Measurements from ENCODE around the gene CSH1.
"Not testable (repeated sequence)": the region's sequence is repeated elsewhere in the genome, so short reads cannot be mapped to it uniquely, and the experiment has no call there.

The CSH1 gene

GRCh38 chr17:63870292-63870665 lies 26.1 kb downstream of the CSH1 start:
- DNase-seq (ENCODE audit: low read depth in 2 of 2, low spot score in 1 of 2): not testable (repeated sequence)

GRCh38 chr17:63869491-63870291 lies 26.7 kb downstream of the CSH1 start:
- DNase-seq (ENCODE audit: low read depth in 2 of 2, low spot score in 1 of 2): not testable (repeated sequence)

- DNase-seq (ENCODE audit: low read depth in 2 of 2, low spot score in 1 of 2): not testable (repeated sequence)
Measured at GRCh38 chr17:63866625-63867024, 29.7 kb downstream of the CSH1 start.

- no peak for DNase-seq (ENCODE audit: low read depth in 2 of 2, low spot score in 1 of 2)
Measured at GRCh38 chr17:63859257-63859656, 37.1 kb downstream of the CSH1 start.

- not testable (repeated sequence) for DNase-seq (ENCODE audit: low read depth in 2 of 2, low spot score in 1 of 2)
Measured at GRCh38 chr17:63856425-63856824, 39.9 kb downstream of the CSH1 start.

GRCh38 chr17:63855185-63855584 lies 41.2 kb downstream of the CSH1 start:
- DNase-seq (ENCODE audit: low read depth in 2 of 2, low spot score in 1 of 2): no peak

GRCh38 chr17:63854709-63855108 lies 41.7 kb downstream of the CSH1 start:
- no peak for DNase-seq (ENCODE audit: low read depth in 2 of 2, low spot score in 1 of 2)

- DNase-seq (ENCODE audit: low read depth in 2 of 2, low spot score in 1 of 2): no peak
Measured at GRCh38 chr17:63853260-63853659, 43.1 kb downstream of the CSH1 start.

- no peak for DNase-seq (ENCODE audit: low read depth in 2 of 2, low spot score in 1 of 2)
Measured at GRCh38 chr17:63850401-63850800, 46.0 kb downstream of the CSH1 start.

- DNase-seq (ENCODE audit: low read depth in 2 of 2, low spot score in 1 of 2): peak; percentile 90 to 92
Measured at GRCh38 chr17:63848834-63849689, 47.3 kb downstream of the CSH1 start.

GRCh38 chr17:63847525-63848249 lies 48.7 kb downstream of the CSH1 start:
- DNase-seq (ENCODE audit: low read depth in 2 of 2, low spot score in 1 of 2): no peak

GRCh38 chr17:63845509-63845908 lies 50.9 kb downstream of the CSH1 start:
- no peak for DNase-seq (ENCODE audit: low read depth in 2 of 2, low spot score in 1 of 2)

All from stimulated activated CD8-positive, alpha-beta memory T cell treated with anti-CD3 and anti-CD28 coated beads, Interleukin-4, amount 100 ng/mL, for 1 hour (primary cell).